Esophagus mucosa (tissue), 1 donor: ENCODE data around the gene NKX2-1. TPM values are rescaled to one million over a fixed set of nuclear protein-coding genes. Genes with fewer than 3 reads are reported as not detected.
"Not testable (repeated sequence)": the region's sequence is repeated elsewhere in the genome, so short reads cannot be mapped to it uniquely, and the experiment has no call there.

Source experiments
- ATAC-seq: fragments of 200-7000 bp; cut with Tn5 transposase; one replicate; pipeline ENCODE4 v1.9.1; 2020
- total RNA-seq: library from RNA; stranded (reverse); gene quantifications from one replicate; pipeline ENCODE4 v1.2.4, GENCODE V29; 2023
- donor health status: DM: yes; HTN: yes; CAD: no.

NKX2-1 gene
- total RNA-seq = not detected

DNA sequence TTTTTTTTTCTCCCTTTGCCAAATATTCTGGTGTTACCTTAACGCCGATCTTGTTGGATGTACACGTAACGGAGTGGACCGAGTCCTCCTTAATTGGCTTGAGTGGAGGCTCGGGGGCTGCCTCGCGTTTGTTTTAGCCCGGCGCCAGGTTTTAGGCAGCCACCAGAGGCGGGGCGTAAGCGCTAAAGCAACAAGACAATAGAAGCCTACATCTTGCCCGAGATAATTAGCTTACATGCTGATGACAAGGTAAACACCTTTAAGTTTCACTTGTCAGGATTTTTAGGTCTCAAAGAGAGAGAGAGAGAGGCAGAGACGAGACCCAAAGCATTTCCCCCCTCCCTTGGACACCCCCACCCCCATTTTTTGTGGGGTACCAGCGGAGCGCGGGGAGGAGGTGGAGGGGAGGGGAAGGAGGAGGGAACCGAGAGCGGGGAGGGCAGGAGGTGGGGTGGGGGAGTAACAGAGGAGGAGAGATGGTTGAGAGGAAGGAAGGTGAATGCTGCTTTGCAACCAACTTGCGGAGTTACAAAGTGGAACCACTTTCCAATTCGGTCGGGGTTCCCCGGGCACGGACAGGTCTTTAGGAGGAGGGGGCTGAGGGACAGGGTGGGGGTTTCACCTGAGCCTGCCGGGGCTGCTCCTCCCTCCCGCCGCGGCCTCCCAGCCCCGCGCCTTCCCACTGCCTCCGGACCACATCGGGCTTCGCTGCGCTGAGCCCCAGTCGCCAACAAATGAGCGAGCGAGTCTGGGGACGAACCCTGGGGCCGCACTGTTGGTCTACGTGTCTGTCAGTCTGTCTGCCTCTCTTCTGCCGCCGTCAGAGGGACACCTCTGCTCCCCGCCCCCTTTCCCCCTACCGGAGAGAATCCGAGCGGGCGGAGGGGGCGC lies at the start of gene NKX2-1:
NKX2-1 (minus strand) TSS at position 802 of the 891 bp plus-strand sequence; CDS start at position 699, 103 bp downstream.
- no peak for ATAC-seq

DNA sequence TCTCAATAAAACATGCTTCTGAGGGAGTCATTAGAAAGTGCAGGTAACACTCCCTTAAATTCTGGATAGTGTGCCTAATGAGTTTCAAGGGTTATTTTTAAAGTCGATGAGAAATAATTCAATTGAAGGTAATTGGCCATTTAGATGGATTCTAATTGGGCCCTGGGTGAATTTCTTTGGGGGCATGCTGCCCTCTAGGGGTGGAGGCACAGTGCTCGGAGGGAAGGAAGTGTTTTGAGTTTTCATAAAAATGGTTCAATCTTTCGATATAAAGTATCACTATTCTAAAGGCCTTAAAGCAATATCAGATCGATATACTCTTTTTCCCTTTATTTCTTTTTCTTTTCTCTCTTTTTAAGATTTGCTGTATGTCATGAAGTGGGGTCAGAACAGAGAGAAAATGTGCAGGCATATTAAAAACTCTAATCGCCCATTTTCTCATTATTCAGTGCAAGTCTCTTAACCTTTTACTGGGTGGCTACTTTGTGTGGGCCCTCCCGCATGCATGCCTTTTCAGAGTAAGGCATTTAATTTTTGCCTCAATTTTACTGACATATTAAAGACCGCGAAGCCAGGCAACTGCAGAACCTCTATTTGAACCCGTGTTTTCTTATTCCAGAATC lies 36.9 kb upstream of the NKX2-1 start:
- ATAC-seq = no peak

DNA sequence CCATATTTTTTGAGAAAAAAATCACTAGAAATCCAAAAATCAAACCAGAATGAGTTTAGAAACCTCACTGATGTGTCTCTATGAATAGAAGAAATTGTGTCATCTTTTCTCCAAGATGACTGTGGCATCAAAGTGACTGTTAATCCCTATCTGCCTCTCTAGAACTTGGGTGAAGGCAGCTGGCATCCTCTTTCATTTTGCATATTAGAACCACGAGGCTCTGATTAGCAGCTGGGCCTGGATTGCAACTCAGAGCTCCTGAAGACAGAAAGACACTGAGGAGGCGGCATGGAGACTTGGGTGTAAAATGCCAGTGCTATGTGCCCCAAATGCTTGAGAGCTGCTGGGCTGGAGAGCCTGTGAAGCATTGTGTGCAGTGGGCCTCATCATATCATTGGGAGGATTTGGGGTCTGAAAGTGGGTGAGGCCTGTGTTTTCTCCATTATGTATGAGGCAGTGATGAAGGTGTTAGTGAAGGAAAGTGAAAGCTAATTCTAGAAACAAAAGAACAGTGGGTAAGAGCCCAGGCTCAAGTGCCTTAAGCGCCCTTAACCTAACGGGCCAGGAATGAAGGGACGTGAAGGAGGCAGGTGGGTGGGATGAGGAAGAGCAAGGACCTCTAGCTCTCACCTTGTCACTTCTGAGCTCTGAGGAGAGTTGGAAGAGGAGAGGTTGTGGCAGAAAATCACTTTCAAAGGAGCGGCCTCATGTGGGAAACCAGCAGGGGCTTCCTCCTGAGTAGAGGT lies 36.1 kb upstream of the NKX2-1 start:
- no peak for ATAC-seq

DNA sequence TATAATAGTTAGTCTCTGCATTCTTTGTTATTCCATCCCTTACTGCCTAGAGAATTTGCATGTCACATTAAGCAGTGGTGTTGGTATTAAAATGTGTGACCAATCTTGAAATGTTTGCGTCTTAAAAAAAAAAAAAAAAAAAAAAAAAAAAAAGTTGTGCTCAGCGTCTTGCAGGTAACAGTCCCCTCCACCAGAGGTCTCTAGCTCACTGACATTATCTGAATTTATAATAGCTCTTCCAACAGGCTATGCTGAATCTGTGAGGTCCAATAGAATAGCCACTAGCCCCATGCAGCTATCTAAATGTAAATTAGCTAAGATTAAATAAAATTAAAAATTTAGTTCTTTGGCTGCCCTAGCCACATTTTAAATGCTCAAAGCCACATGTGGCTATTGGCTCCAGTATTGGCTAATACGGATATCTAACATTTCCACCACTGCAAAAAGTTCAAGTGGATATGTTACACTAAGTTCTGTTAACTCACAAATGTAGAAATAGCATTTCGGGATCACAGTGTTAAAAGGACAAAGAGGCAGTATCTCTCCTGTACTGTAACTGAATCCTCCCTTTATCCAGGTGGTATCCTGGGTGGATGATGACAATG lies 33.7 kb upstream of the NKX2-1 start:
- peak; percentile 66 for ATAC-seq

DNA sequence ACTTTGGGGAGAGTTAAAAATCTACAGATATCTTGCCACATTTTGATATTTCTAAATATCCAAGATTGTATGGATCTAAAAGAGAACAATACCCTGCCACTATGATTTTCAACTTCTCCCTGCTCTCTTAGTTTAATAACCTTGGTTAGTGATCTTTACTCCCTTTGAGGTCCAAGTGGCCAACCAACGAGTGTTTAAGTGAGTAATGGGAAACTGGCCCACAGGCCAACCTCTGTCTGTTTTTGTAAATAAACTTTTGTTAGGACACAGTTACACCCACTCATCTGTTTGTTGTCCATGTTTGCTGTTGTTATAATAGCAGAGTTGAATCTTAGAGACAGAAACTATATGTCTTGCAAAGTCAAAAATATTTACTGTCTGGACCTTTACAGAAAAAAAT lies 30.9 kb upstream of the NKX2-1 start:
- no peak for ATAC-seq

DNA sequence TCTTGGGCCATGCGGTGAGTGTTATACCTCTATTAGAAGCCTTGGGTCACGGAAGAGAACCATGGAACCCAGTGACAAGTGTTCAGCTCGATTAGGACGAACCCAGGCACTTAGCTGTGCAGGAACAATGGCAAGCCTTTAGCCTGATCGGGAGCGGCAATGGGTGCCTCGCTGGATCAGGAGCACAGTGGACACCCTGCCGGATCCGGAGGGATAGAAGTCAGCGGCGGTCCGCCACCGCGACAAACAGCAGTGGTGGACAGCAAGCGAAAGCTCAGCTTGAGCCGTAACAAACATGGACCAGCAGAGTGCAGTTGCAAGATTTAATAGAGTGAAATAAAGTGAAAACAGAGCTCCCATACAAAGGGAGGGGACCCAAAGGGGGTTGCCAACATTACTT lies 24.2 kb upstream of the NKX2-1 start:
- ATAC-seq = not testable (repeated sequence)

DNA sequence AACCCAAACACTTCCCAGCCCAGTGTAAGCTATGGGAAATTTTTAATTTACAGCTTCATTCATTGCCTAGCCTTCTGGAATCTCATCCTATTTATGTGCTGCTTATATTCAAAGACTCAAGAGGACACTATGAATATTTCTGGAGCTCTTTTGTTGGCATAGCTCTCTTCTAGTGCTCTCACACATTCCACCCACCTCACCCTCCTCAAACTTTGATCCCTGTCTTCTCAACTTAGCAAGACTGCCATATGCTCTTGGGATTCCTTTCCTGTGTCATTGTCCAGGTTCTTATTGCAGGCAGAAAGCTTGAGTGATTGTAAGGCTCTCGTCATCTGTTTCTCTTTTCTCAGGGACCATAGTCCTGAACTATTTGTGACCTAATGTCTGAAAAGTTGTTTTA lies 18.0 kb upstream of the NKX2-1 start:
- no peak for ATAC-seq

DNA sequence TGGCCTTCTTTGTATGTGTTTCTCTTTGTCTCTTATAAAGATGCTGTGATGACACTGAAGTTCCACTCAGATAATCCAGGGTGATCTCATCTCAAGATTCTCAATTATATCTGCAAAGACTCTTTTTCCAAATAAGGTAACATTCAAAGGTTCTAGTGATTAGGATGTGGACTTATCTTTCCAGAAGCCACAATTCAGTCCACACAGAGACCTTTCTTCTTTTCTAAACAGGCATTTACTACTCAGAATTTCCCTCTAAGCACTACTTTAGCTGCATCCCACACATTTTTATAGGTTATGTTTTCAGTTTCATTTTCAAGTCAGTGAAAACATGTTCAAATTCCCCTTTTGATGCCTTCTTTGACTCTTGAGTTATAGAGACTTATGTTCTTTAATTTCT lies 9.0 kb upstream of the NKX2-1 start:
- no peak for ATAC-seq

DNA sequence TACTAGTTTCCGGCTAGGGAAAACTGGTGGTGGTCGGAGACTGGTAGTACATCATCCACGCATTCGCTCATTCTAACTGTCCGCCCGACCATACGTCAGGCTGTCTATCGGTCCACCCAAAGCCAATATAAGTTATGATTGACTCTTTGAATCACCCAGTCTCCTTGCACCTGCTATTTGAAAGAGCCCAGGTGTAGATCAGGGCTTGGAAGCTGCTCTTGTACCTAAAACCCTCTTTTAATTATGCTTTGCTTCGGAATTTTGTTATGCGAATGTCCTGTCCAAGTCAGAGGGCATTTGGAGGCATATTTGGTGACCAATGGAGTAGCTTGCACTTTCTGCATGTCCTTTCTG lies 5.7 kb upstream of the NKX2-1 start:
- no peak for ATAC-seq

DNA sequence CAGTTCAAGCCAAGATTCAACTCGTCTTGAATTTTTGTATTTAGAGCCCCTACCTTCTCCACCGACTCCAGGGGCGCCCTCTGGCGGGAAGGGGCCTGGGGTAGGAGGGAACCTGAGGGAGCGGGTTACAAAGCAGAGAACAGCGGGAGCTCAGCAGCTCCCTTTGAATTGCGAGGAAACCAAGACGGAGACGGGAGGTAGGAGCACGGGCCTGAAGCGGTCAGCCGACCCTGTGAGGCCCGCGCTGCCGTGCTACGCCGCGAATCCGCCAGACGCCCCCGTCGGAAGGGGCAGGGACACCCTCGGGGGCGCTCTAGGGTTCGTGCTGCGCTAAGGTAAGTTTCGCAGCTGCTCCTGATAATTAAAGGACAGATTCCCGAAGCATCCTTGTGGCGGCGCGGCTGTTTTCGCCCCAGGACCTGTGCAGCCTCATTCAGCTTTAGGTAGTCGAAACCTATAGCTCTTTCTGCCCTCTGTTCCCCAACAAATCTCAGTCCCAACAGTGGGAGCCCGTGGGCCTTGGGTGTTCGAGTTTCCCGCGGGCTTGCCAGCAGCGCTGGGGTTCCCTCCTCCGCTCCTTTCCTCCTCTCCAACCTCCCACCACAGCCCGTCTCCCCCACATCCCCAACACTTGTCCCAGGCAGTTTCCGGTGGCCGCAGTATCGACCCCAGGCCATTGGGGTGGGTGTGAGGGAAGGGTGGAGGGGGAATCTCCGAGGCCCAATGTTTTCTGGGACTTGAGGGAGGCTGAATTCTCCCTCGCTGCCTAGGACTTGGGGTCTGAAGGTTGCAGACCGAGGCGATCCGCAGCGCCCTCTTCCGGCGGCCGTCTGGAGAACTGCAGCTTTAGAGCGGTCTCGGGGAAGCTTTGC lies 5.1 kb upstream of the NKX2-1 start:
- ATAC-seq = peak; percentile 34

DNA sequence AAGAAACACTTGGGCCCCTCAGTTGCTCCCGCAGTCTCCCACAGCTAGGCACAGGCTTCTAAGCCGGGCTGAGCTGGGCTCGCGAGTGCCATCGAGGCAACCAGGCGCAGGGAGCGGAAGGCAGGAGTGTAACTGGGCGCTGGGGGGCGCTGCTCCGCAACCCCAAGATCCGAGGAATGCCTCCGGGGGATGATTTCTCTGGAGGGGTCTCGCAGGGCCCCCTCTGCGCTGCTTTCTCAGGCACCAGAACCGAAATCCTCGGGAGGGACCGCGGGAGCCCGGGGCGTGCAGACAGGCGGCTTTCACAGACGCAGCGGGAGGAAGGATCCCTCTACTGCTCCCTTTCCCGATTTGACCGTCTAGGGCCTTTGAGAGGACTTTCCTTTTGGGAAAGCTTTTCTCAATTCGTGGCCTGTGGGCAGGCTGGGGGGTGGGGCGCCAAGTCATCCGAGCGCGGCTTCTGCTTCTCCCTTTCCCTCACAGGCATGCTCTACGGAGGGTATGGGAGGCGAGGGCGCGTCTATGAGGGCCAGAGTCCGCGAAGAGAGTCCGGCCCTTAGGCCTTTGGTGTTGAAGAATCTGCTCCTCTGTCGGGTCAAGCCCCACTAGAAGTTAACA lies 4.3 kb upstream of the NKX2-1 start:
- ATAC-seq = no peak

DNA sequence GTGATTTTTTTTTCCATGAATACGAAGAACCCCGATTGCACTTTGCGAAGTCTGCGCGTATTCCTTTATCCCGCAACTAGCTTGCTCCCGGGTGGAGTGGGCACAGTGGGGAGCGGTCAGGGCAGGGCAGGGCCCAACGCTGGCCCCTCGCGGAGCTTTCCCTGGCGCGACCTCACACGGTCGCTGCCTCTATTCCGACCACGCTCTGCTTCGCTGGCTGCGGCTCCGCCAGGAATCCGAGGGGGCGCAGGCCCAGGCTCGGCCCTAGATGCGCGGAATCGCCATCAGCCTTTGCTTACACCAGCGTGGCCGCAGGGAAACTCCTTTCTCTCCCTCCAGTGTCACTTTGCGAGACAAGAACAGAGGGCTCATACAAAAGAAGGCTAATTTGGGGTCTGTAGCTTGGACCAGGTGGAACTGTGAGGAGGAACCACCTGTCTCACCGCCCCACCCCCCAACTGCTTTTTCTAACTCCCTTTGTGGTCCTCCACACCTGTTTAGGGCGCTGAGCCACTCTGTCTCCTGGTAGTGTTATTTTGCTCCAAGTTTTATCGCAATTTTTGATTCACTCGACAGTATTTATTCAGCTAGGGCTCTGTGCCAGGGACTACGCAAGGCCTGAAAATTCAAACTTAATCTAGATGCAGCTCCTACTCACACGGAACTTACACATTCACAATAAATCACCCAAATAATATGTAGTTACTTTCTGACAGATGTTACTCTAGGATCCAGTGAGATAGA lies 3.1 kb upstream of the NKX2-1 start:
- no peak for ATAC-seq

DNA sequence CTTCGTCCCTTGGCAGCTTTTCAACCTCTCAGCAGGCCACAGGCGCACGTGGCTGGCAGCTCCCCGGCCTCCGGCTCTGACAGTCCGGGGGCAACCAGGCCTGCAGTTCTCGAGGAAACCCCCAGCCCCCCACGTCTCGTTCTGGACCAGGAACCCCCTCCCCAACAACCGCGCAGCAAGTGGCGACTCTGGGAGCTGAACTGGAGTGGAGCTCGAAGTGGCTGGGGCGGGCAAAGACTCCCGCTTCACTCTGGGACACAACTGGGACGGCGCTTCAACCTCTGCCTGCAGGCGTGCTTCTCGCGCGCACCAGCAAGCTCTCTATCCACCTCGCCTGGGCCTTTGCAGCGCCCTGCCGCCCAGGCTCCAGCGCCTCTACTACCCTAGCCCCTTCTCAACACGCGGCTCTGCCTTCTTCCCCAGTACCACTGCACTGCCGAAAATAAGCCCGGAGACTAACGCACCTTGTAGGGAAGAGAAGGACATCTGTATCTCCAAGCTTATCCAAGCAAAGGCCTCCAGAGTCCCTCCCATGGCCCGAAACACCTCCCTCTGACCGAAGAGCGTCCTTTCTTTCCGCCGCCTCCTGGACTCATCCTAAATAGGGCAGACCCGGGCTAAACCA lies 2.4 kb upstream of the NKX2-1 start:
- ATAC-seq = no peak

DNA sequence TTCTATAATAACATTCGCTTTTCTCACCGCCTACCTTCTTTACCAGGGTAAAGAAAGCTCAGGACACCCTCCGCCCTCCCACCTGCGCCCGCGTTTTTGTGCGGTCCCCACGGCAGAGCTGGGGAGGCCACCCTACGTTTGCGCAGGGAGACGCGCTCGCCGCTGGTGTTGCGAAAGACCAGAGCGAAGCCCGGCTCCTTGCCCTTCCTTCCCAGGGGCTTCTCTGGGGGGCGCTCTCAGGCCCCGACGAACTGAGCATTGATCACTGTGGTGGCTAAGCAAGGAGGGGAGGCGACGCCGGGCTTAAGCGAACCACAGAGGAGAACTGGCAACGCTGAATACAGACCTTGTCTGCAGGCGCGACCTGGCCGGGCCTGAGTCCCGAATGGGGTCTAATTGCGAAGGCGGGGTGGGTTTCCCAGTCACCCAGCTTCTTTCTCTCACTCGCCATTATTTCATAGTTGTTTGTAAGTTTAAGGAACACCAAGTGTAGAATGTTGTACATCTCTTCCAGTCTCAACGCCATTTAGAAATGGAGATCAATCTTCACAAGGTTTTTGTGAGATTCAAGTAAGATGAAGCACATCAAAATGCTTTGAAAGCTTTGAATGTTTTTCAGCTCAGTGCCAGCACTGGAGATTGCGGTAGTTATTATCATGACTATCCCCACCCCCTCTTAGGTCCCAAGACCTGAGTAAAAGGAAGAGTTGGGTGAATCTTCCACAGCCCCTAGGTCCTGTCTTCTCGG lies 1.7 kb upstream of the NKX2-1 start:
- no peak for ATAC-seq

DNA sequence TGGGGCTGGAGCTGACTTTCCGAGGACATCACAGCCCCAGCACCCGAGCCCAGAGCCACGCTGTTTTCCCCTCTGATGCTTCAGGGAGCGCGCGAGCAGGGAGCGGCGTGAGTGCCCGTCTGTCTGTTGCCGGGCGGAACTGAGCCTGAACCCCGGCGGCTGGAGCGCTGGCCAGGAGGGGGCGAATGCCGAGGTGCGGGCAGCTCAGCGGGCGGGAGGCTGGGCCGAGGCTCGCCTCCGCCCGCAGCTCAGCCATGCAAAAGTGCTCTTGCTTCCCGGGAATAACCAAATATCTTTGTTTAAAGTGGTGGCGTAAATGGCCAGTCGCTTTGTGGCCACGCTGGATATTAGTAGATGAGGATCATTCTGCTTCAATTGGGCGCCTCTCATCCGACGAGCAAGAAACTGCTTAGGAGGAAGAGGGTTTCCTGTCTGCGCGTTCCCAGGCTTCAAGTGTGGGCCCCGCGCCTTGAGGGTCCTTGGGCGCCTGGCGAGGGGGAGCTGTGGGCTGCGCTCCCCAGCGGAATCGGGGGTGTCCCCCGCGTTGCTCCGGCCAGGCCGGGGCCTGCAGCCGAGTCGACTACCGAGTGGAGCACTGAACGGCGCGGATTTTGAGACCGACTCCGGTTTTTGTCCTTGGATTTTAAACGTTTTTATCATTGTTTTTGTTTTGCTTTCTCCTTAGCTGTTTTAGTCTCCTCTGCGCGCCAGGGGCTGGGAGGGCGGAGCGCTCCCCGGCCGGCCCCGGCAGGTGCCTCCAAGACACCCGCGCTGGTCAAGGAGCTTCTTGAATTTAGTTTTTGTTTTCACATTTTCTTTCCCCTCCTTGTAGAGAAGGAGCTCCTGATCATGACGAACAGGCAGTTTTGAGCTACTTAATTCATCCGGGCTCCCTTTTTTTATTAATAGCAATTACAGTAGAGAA lies 831 bp upstream of the NKX2-1 start:
- ATAC-seq = peak; percentile 48

DNA sequence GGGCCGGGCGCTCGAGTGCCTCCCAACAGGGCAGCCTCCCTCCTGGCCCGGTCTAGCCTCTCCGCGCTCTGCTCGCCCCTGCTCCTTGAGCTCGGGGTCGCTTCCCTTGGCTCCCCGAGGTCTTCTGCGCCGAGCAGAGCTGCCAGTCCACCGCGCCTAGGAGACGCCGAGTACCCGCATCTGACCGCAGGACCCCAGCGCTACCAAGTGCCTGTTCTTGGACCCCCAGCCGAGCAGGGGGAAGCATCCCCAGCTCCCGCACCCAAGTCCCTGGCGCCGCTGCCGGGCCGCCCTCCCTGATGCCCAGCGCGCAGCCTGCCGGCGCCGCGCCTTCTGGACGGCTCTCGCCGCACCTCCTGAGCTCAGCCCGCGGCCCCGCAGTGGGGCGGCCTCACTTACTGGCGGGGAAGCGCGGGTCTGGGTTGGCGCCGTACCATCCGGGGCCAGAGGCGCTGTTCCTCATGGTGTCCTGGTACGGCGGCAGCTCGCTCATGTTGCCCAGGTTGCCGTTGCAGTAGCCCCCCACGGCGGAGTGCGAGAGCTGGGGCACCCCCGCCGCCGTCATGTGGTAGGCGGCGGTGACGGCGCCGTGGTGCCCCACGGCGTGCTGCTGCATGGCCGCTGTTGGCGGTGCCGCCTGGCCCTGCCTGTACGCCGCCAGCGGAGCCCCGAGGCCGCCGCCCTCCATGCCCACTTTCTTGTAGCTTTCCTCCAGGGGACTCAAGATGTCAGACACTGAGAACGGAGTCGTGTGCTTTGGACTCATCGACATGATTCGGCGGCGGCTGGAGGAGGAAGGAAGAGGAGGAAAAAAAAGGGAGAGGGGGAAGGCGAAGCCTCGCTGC lies 1.2 kb downstream of the NKX2-1 start:
- ATAC-seq = no peak

DNA sequence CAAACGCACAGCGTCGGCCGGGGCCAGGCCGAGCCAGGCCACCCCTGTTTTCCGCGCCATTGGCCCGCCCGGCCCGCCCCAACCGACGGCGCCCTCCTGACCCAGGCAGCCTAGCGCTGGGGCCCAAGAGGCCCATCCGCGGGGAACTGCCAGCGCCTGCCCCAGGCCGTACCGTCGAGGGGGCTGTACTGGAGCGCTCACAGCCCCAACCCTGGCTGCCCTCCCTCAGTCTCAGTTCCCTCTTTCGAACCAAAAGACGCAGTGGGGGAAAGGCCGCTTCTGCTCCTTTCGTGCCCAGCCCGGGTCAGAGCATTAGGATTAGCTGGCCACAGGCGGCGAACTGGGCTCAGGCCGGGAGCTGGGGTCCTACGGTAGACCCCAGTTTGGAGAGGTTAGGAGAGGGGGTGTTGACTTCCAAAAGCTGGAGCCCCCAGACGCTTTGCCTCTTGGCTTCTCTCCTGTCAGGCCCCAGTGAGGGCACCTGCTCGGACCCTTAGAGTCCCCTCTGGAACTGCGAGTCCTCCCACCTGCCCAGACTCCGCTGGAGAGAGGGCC lies 1.9 kb downstream of the NKX2-1 start:
- ATAC-seq = no peak
